IPS-18a (cell line): Measurements from ENCODE around the gene ANK3.

Experiments
- H3K27ac ChIP-seq: one replicate; pipeline ENCODE4 v1.5.1; 2013; ENCODE audit warnings: low read length
- H3K27me3 ChIP-seq: one replicate; pipeline ENCODE4 v1.6.1; 2013; ENCODE audit warnings: mild to moderate bottlenecking, low read length; ENCODE audit not compliant: control insufficient read depth, insufficient read depth
- H3K36me3 ChIP-seq: one replicate; pipeline ENCODE4 v1.6.1; 2013; ENCODE audit warnings: low read depth, low read length; ENCODE audit not compliant: control insufficient read depth
- H3K4me1 ChIP-seq: one replicate; pipeline ENCODE4 v1.6.1; 2013; ENCODE audit warnings: low read depth, low read length; ENCODE audit not compliant: control insufficient read depth
- H3K4me3 ChIP-seq: one replicate; pipeline ENCODE4 v1.5.1; 2013; ENCODE audit warnings: low read length
- H3K9ac ChIP-seq: one replicate; pipeline ENCODE4 v1.6.1; 2013; ENCODE audit warnings: mild to moderate bottlenecking, low read length, moderate library complexity
- H3K9me3 ChIP-seq: one replicate; pipeline ENCODE4 v1.6.1; 2013; ENCODE audit warnings: low read depth, low read length; ENCODE audit not compliant: control insufficient read depth

Gene ANK3

GRCh38 chr10:60338786-60339185, 50.9 kb downstream of the ANK3 start:
- no peak overlapping the region for H3K27ac ChIP-seq

GRCh38 chr10:60338002-60338564, 51.6 kb downstream of the ANK3 start:
- Histone ChIP-seq H3K9me3 (no peaks in the 10 kb centered on the region), H3K9ac (no peak overlapping the region), H3K4me1 (peaks cover 14% of the 10 kb centered on the region), H3K36me3 (no peaks in the 10 kb centered on the region), H3K27me3 (no peaks in the 10 kb centered on the region), H3K4me3 (no peak overlapping the region), H3K27ac (no peak overlapping the region)

More at GRCh38 chr10:60338786-60339185, 50.9 kb downstream of the ANK3 start:
- H3K36me3 ChIP-seq: no peaks in the 10 kb centered on the region
- no peak overlapping the region for H3K4me3 ChIP-seq
- no peaks in the 10 kb centered on the region for H3K9me3 ChIP-seq
- H3K27me3 ChIP-seq: no peaks in the 10 kb centered on the region
- H3K4me1 ChIP-seq: peaks cover 14% of the 10 kb centered on the region
- no peak overlapping the region for H3K9ac ChIP-seq

- H3K27me3 ChIP-seq: no peaks in the 10 kb centered on the region
- no peaks in the 10 kb centered on the region for H3K9me3 ChIP-seq
- H3K27ac ChIP-seq: no peak overlapping the region
- peaks cover 14% of the 10 kb centered on the region for H3K4me1 ChIP-seq
- no peaks in the 10 kb centered on the region for H3K36me3 ChIP-seq
- no peak overlapping the region for H3K4me3 ChIP-seq
- no peak overlapping the region for H3K9ac ChIP-seq
Observed at GRCh38 chr10:60336901-60337630, 52.6 kb downstream of the ANK3 start.

GRCh38 chr10:60335708-60336107, 54.0 kb downstream of the ANK3 start:
- H3K27ac ChIP-seq: no peak overlapping the region
- H3K9me3 ChIP-seq: no peaks in the 10 kb centered on the region
- no peaks in the 10 kb centered on the region for H3K27me3 ChIP-seq
- no peak overlapping the region for H3K9ac ChIP-seq
- peaks cover 14% of the 10 kb centered on the region for H3K4me1 ChIP-seq
- H3K4me3 ChIP-seq: no peak overlapping the region
- H3K36me3 ChIP-seq: no peaks in the 10 kb centered on the region

GRCh38 chr10:60334991-60335390, 54.7 kb downstream of the ANK3 start:
- H3K4me1 ChIP-seq: peaks cover 14% of the 10 kb centered on the region
- H3K27me3 ChIP-seq: no peaks in the 10 kb centered on the region
- no peak overlapping the region for H3K4me3 ChIP-seq
- no peak overlapping the region for H3K9ac ChIP-seq
- no peaks in the 10 kb centered on the region for H3K9me3 ChIP-seq
- H3K36me3 ChIP-seq: no peaks in the 10 kb centered on the region
- no peak overlapping the region for H3K27ac ChIP-seq

GRCh38 chr10:60332371-60332770, 57.3 kb downstream of the ANK3 start:
- H3K27me3 ChIP-seq: no peaks in the 10 kb centered on the region

GRCh38 chr10:60331886-60332285, 57.8 kb downstream of the ANK3 start:
- H3K4me1 ChIP-seq: no peaks in the 10 kb centered on the region
- H3K27ac ChIP-seq: no peak overlapping the region
- no peaks in the 10 kb centered on the region for H3K36me3 ChIP-seq
- H3K27me3 ChIP-seq: no peaks in the 10 kb centered on the region
- no peaks in the 10 kb centered on the region for H3K9me3 ChIP-seq
- H3K4me3 ChIP-seq: no peak overlapping the region
- H3K9ac ChIP-seq: no peak overlapping the region

More at GRCh38 chr10:60332371-60332770, 57.3 kb downstream of the ANK3 start:
- no peak overlapping the region for H3K27ac ChIP-seq
- no peaks in the 10 kb centered on the region for H3K9me3 ChIP-seq
- H3K4me1 ChIP-seq: no peaks in the 10 kb centered on the region
- H3K4me3 ChIP-seq: no peak overlapping the region
- no peaks in the 10 kb centered on the region for H3K36me3 ChIP-seq
- H3K9ac ChIP-seq: no peak overlapping the region

GRCh38 chr10:60323162-60323561, 66.5 kb downstream of the ANK3 start:
- no peaks in the 10 kb centered on the region for H3K9me3 ChIP-seq
- H3K4me1 ChIP-seq: no peaks in the 10 kb centered on the region
- no peak overlapping the region for H3K27ac ChIP-seq
- no peaks in the 10 kb centered on the region for H3K27me3 ChIP-seq
- no peaks in the 10 kb centered on the region for H3K36me3 ChIP-seq
- no peak overlapping the region for H3K9ac ChIP-seq
- no peak overlapping the region for H3K4me3 ChIP-seq

- Histone ChIP-seq H3K27me3 (no peaks in the 10 kb centered on the region), H3K36me3 (no peaks in the 10 kb centered on the region), H3K4me1 (no peaks in the 10 kb centered on the region), H3K9ac (no peak overlapping the region), H3K27ac (no peak overlapping the region), H3K4me3 (no peak overlapping the region), H3K9me3 (no peaks in the 10 kb centered on the region)
Observed at GRCh38 chr10:60320666-60321065, 69.0 kb downstream of the ANK3 start.

GRCh38 chr10:60316029-60316428, 73.6 kb downstream of the ANK3 start:
- H3K36me3 ChIP-seq: no peaks in the 10 kb centered on the region
- no peaks in the 10 kb centered on the region for H3K27me3 ChIP-seq
- no peak overlapping the region for H3K9ac ChIP-seq
- no peaks in the 10 kb centered on the region for H3K4me1 ChIP-seq
- no peaks in the 10 kb centered on the region for H3K9me3 ChIP-seq
- H3K27ac ChIP-seq: no peak overlapping the region
- no peak overlapping the region for H3K4me3 ChIP-seq

GRCh38 chr10:60315311-60315710, 74.4 kb downstream of the ANK3 start:
- H3K9me3 ChIP-seq: no peaks in the 10 kb centered on the region
- H3K9ac ChIP-seq: no peak overlapping the region
- no peaks in the 10 kb centered on the region for H3K27me3 ChIP-seq
- H3K4me1 ChIP-seq: no peaks in the 10 kb centered on the region
- H3K4me3 ChIP-seq: no peak overlapping the region
- H3K36me3 ChIP-seq: no peaks in the 10 kb centered on the region
- H3K27ac ChIP-seq: no peak overlapping the region
